DOHH2 (cell line): ENCODE measurements around the gene TANGO2.

Experiments used
- EZH2phosphoT487 ChIP-seq: fragments of 200-600 bp; sonication (generic); IDR thresholded peaks from 2 replicates; pipeline ENCODE4 v1.6.1; 2017; ENCODE audit warnings: borderline replicate concordance, mild to moderate bottlenecking, antibody characterized with exemption, low read length, moderate library complexity, mixed read lengths
- TF ChIP-seq, protein P1 (sequence below): fragments of 200-600 bp; sonication (generic); IDR thresholded peaks from one replicate; pipeline ENCODE4 v1.5.1; 2014; ENCODE audit warnings: antibody characterized with exemption, mild to moderate bottlenecking, low read depth, low read length; ENCODE audit not compliant: poor library complexity, severe bottlenecking

DNA sequence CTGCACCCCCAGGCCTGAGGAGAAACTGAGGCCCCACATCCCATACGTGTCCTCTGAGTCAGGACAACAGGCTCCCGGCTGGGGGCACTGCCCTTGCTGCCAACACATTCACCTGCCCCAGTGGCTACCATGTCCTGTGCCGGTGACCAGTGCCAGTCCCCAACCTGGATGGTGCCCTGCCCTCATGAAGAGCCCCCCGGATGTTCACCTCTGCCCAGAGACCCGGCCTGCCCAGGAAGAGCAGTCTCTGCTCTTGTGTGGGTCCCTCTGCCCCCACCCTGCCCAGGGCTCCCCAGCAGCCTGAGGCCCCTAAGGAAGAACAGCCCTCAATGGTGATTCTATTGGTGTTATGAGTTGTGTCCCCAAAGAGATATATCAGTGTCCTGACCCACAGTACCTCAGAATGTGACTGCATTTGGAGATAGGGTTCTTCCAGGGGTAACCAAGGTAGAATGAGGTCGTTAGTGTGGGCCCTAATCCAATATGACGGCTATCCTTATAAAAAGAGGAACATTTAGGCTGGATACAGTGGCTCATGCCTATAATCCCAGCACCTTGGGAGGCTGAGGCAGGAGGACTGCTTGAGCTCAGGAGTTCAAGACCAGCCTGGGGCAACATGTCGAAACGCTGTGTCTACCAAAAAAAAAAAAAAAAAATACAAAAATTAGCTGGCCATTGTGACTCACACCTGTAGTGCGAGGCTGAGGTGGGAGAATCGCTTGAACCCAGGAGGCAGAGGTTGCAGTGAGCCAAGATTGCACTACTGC, 45.9 kb downstream of the TANGO2 start:
- TF ChIP-seq, protein P1, sequence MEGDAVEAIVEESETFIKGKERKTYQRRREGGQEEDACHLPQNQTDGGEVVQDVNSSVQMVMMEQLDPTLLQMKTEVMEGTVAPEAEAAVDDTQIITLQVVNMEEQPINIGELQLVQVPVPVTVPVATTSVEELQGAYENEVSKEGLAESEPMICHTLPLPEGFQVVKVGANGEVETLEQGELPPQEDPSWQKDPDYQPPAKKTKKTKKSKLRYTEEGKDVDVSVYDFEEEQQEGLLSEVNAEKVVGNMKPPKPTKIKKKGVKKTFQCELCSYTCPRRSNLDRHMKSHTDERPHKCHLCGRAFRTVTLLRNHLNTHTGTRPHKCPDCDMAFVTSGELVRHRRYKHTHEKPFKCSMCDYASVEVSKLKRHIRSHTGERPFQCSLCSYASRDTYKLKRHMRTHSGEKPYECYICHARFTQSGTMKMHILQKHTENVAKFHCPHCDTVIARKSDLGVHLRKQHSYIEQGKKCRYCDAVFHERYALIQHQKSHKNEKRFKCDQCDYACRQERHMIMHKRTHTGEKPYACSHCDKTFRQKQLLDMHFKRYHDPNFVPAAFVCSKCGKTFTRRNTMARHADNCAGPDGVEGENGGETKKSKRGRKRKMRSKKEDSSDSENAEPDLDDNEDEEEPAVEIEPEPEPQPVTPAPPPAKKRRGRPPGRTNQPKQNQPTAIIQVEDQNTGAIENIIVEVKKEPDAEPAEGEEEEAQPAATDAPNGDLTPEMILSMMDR: no peak
- no peak for TF ChIP-seq EZH2phosphoT487
